DMS153 treated with DMSO at 0.1 percent for 48 hours (cell line): ENCODE measurements around the gene SNIP1.
"Not testable (repeated sequence)": the region's sequence is repeated elsewhere in the genome, so short reads cannot be mapped to it uniquely, and the experiment has no call there.

Source experiments
- DNase-seq: peaks from one replicate; lab custom pipeline; 2025; ENCODE audit not compliant: unreplicated experiment; lab: John Stamatoyannopoulos, UW

Gene SNIP1

GRCh38 chr1:37553927-37554808 lies at the start of gene SNIP1:
SNIP1 (minus strand) TSS chr1:37554293; CDS start chr1:37554229, 64 bp downstream.
- DNase-seq: peak; percentile 97

GRCh38 chr1:37602750-37603694 lies 48.9 kb upstream of the SNIP1 start:
- DNase-seq: peak; percentile 50

- DNase-seq: no peak
These were observed 47.3 kb upstream of the SNIP1 start for GRCh38 chr1:37601441-37601840.

- DNase-seq: no peak
These were observed 45.8 kb upstream of the SNIP1 start for GRCh38 chr1:37599940-37600339.

GRCh38 chr1:37596182-37596667 lies 42.1 kb upstream of the SNIP1 start:
- no peak for DNase-seq

- DNase-seq: peak; percentile 97
These were observed 41.5 kb upstream of the SNIP1 start, which contains the start of gene GNL2 for GRCh38 chr1:37595440-37596181. GNL2 (minus strand) TSS chr1:37595937; CDS start chr1:37595822, 115 bp downstream.

- no peak for DNase-seq
These were observed 39.6 kb upstream of the SNIP1 start for GRCh38 chr1:37593726-37594125.

- no peak for DNase-seq
These were observed 34.8 kb upstream of the SNIP1 start for GRCh38 chr1:37588939-37589338.

GRCh38 chr1:37584544-37584943 lies 30.5 kb upstream of the SNIP1 start:
- DNase-seq: not testable (repeated sequence)

- DNase-seq: no peak
These were observed 21.6 kb upstream of the SNIP1 start for GRCh38 chr1:37575692-37576091.

GRCh38 chr1:37574834-37575480 lies 20.9 kb upstream of the SNIP1 start:
- DNase-seq: no peak

GRCh38 chr1:37570528-37571334 lies 16.6 kb upstream of the SNIP1 start:
- no peak for DNase-seq

- DNase-seq: no peak
These were observed 12.9 kb upstream of the SNIP1 start for GRCh38 chr1:37567023-37567422.

- no peak for DNase-seq
These were observed 10.8 kb upstream of the SNIP1 start for GRCh38 chr1:37564892-37565291.

GRCh38 chr1:37562984-37563383 lies 8.9 kb upstream of the SNIP1 start:
- no peak for DNase-seq

GRCh38 chr1:37561133-37562132 lies 7.3 kb upstream of the SNIP1 start:
- no peak for DNase-seq

- no peak for DNase-seq
These were observed 6.5 kb upstream of the SNIP1 start for GRCh38 chr1:37560401-37561132.
